WTC11 (cell line): ENCODE data around the gene DPPA5. TPM values are rescaled to one million over a fixed set of nuclear protein-coding genes. Genes with fewer than 3 reads are reported as not detected.

ENCODE experiments used
- ATAC-seq: fragments of 200-7000 bp; cut with Tn5 transposase; 2 replicates; pipeline ENCODE4 v1.10.0; 2021; ENCODE audit warnings: mild to moderate bottlenecking, moderate library complexity
- CTCF ChIA-PET: fragments of 300-600 bp; sonication (Branson Sonifier 250); formaldehyde crosslinking; loops from one replicate; lab custom pipeline; 2021; ENCODE audit warnings: antibody characterized with exemption; lab: Charles Lee
- POLR2A ChIA-PET: fragments of 350-600 bp; sonication (Branson Sonifier 250); formaldehyde crosslinking; loops from one replicate; lab custom pipeline; 2021; ENCODE audit warnings: antibody characterized with exemption; lab: Charles Lee
- DNase-seq: peaks from one replicate; pipeline ENCODE4 v3.0.0; 2021; ENCODE audit warnings: low spot score
- H3K27ac Mint-ChIP-seq: 2 replicates; pipeline ENCODE4 v1.8.0; 2021; ENCODE audit warnings: mixed read lengths
- H3K27me3 Mint-ChIP-seq: 2 replicates; pipeline ENCODE4 v1.8.0; 2021; ENCODE audit warnings: low read depth, mild to moderate bottlenecking, moderate library complexity, mixed read lengths
- H3K36me3 Mint-ChIP-seq: 2 replicates; pipeline ENCODE4 v1.8.0; 2021; ENCODE audit warnings: mixed read lengths
- H3K4me1 Mint-ChIP-seq: 2 replicates; pipeline ENCODE4 v1.8.0; 2022; ENCODE audit warnings: mixed read lengths
- H3K4me3 Mint-ChIP-seq: 2 replicates; pipeline ENCODE4 v1.8.0; 2021; ENCODE audit warnings: mild to moderate bottlenecking, moderate library complexity, mixed read lengths
- H3K9me3 Mint-ChIP-seq: 2 replicates; pipeline ENCODE4 v1.8.0; 2021; ENCODE audit warnings: mixed read lengths
- ATF1 ChIP-seq: sonication (generic); formaldehyde crosslinking; IDR thresholded peaks from 2 replicates; pipeline ENCODE4 v1.8.1; 2023; ENCODE audit warnings: mild to moderate bottlenecking, moderate library complexity, missing genetic modification reagents
- GABPB1 ChIP-seq: sonication (generic); formaldehyde crosslinking; IDR thresholded peaks from 2 replicates; pipeline ENCODE4 v1.8.1; 2023; ENCODE audit warnings: mild to moderate bottlenecking, missing genetic modification reagents
- KAT7 ChIP-seq: sonication (generic); formaldehyde crosslinking; IDR thresholded peaks from 2 replicates; pipeline ENCODE4 v1.8.1; 2023; ENCODE audit warnings: missing genetic modification reagents, mild to moderate bottlenecking, borderline replicate concordance
- MYBL2 ChIP-seq: sonication (generic); formaldehyde crosslinking; IDR thresholded peaks from 2 replicates; pipeline ENCODE4 v1.8.1; 2023; ENCODE audit warnings: mild to moderate bottlenecking, moderate library complexity, missing genetic modification reagents
- NFE2L1 ChIP-seq: sonication (generic); formaldehyde crosslinking; IDR thresholded peaks from 2 replicates; pipeline ENCODE4 v1.8.1; 2023; ENCODE audit warnings: missing genetic modification reagents
- SMAD4 ChIP-seq: sonication (generic); formaldehyde crosslinking; IDR thresholded peaks from 2 replicates; pipeline ENCODE4 v1.8.0; 2022; ENCODE audit warnings: mild to moderate bottlenecking, missing genetic modification reagents
- TCF7 ChIP-seq: sonication (generic); formaldehyde crosslinking; IDR thresholded peaks from 2 replicates; pipeline ENCODE4 v1.8.0; 2022; ENCODE audit warnings: mild to moderate bottlenecking, low read depth, missing genetic modification reagents, moderate library complexity
- ZNF232 ChIP-seq: sonication (generic); formaldehyde crosslinking; IDR thresholded peaks from 2 replicates; pipeline ENCODE4 v1.8.0; 2022; ENCODE audit warnings: mild to moderate bottlenecking, missing genetic modification reagents
- total RNA-seq: library from RNA; stranded (reverse); gene quantifications from 3 replicates; pipeline ENCODE4 v1.2.3, GENCODE V29; 2021
- TF ChIP-seq, protein P1 (sequence below): sonication (generic); formaldehyde crosslinking; conservative IDR thresholded peaks from 2 replicates; pipeline ENCODE4 v1.8.1; 2023; ENCODE audit warnings: mild to moderate bottlenecking, low read depth, missing genetic modification reagents, moderate library complexity
- TF ChIP-seq, protein P2 (sequence below): sonication (generic); formaldehyde crosslinking; IDR thresholded peaks from 2 replicates; pipeline ENCODE4 v1.8.1; 2022; ENCODE audit warnings: low read depth, missing genetic modification reagents, borderline replicate concordance
- TF ChIP-seq, protein P3 (sequence below): sonication (generic); formaldehyde crosslinking; IDR thresholded peaks from 2 replicates; pipeline ENCODE4 v1.8.0; 2022; ENCODE audit warnings: mild to moderate bottlenecking, missing genetic modification reagents
- TF ChIP-seq, protein P4 (sequence below): sonication (generic); formaldehyde crosslinking; IDR thresholded peaks from 2 replicates; pipeline ENCODE4 v1.8.1; 2023; ENCODE audit warnings: mild to moderate bottlenecking, missing genetic modification reagents
- TF ChIP-seq, protein P5 (sequence below): sonication (generic); formaldehyde crosslinking; IDR thresholded peaks from 2 replicates; pipeline ENCODE4 v1.8.0; 2023; ENCODE audit warnings: mild to moderate bottlenecking, missing genetic modification reagents
- TF ChIP-seq, protein P6 (sequence below): sonication (generic); formaldehyde crosslinking; IDR thresholded peaks from 2 replicates; pipeline ENCODE4 v1.8.0; 2022; ENCODE audit warnings: mild to moderate bottlenecking, missing genetic modification reagents
- TF ChIP-seq, protein P7 (sequence below): sonication (generic); formaldehyde crosslinking; IDR thresholded peaks from 2 replicates; pipeline ENCODE4 v1.8.0; 2022; ENCODE audit warnings: mild to moderate bottlenecking, missing genetic modification reagents
- TF ChIP-seq, protein P8 (sequence below): fragments of 250-450 bp; sonication (Bioruptor Pico); IDR thresholded peaks from 2 replicates; pipeline ENCODE4 v1.9.0; 2021; ENCODE audit warnings: mild to moderate bottlenecking
- TF ChIP-seq, protein P9 (sequence below): sonication (generic); formaldehyde crosslinking; IDR thresholded peaks from 2 replicates; pipeline ENCODE4 v1.8.1; 2022; ENCODE audit warnings: mild to moderate bottlenecking, missing genetic modification reagents, moderate library complexity, borderline replicate concordance

The DPPA5 gene
- total RNA-seq, 1 experiment from 2014 or later: 6.7 TPM

DNA sequence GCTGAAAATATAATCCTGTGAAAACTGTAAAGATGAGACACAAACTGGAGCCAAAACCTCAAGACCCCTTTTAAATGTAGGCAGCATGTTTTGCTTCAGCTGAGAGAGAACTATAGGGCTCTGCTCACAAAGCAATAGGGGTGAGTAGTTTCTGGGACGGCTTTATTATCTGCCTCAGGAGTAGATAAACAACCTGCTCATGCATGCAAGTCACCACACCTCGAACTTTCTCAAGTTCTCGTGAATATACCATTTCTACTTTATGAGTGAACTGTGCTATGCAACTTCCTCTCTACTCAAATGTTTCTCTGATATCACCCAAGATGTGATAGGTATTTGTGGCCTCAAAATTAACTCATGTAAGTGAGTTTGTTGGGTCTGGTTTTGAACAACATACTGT lies 23.1 kb upstream of the DPPA5 start:
- Mint-ChIP-seq H3K4me1 (no peaks in the 10 kb centered on the region), H3K27ac (no peak overlapping the region), H3K36me3 (no peaks in the 10 kb centered on the region), H3K9me3 (peaks cover 6% of the 10 kb centered on the region; the same call in 1 of the 2 replicates), H3K4me3 (no peak overlapping the region), H3K27me3 (no peaks in the 10 kb centered on the region)
- POLR2A ChIA-PET: interaction anchor here (0.9 kb wide), 1 partner anchor 11 kb away, joined by 3 read pairs; no protein-coding TSS in a partner anchor
- DNase-seq (no peak), ATAC-seq (no peak)
- TF ChIP-seq, protein P1, sequence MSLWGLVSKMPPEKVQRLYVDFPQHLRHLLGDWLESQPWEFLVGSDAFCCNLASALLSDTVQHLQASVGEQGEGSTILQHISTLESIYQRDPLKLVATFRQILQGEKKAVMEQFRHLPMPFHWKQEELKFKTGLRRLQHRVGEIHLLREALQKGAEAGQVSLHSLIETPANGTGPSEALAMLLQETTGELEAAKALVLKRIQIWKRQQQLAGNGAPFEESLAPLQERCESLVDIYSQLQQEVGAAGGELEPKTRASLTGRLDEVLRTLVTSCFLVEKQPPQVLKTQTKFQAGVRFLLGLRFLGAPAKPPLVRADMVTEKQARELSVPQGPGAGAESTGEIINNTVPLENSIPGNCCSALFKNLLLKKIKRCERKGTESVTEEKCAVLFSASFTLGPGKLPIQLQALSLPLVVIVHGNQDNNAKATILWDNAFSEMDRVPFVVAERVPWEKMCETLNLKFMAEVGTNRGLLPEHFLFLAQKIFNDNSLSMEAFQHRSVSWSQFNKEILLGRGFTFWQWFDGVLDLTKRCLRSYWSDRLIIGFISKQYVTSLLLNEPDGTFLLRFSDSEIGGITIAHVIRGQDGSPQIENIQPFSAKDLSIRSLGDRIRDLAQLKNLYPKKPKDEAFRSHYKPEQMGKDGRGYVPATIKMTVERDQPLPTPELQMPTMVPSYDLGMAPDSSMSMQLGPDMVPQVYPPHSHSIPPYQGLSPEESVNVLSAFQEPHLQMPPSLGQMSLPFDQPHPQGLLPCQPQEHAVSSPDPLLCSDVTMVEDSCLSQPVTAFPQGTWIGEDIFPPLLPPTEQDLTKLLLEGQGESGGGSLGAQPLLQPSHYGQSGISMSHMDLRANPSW (CRISPR knock-in tag): no peak
- TF ChIP-seq, protein P2, sequence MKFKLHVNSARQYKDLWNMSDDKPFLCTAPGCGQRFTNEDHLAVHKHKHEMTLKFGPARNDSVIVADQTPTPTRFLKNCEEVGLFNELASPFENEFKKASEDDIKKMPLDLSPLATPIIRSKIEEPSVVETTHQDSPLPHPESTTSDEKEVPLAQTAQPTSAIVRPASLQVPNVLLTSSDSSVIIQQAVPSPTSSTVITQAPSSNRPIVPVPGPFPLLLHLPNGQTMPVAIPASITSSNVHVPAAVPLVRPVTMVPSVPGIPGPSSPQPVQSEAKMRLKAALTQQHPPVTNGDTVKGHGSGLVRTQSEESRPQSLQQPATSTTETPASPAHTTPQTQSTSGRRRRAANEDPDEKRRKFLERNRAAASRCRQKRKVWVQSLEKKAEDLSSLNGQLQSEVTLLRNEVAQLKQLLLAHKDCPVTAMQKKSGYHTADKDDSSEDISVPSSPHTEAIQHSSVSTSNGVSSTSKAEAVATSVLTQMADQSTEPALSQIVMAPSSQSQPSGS (CRISPR knock-in tag): no peak
- TF ChIP-seq, protein P3, sequence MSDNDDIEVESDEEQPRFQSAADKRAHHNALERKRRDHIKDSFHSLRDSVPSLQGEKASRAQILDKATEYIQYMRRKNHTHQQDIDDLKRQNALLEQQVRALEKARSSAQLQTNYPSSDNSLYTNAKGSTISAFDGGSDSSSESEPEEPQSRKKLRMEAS: no peak
- no peak for TF ChIP-seq MYBL2 (CRISPR knock-in tag)
- no peak for TF ChIP-seq TCF7
- TF ChIP-seq, protein P4, sequence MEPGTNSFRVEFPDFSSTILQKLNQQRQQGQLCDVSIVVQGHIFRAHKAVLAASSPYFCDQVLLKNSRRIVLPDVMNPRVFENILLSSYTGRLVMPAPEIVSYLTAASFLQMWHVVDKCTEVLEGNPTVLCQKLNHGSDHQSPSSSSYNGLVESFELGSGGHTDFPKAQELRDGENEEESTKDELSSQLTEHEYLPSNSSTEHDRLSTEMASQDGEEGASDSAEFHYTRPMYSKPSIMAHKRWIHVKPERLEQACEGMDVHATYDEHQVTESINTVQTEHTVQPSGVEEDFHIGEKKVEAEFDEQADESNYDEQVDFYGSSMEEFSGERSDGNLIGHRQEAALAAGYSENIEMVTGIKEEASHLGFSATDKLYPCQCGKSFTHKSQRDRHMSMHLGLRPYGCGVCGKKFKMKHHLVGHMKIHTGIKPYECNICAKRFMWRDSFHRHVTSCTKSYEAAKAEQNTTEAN (CRISPR knock-in tag): no peak
- TF ChIP-seq ATF1: no peak
- TF ChIP-seq, protein P5, sequence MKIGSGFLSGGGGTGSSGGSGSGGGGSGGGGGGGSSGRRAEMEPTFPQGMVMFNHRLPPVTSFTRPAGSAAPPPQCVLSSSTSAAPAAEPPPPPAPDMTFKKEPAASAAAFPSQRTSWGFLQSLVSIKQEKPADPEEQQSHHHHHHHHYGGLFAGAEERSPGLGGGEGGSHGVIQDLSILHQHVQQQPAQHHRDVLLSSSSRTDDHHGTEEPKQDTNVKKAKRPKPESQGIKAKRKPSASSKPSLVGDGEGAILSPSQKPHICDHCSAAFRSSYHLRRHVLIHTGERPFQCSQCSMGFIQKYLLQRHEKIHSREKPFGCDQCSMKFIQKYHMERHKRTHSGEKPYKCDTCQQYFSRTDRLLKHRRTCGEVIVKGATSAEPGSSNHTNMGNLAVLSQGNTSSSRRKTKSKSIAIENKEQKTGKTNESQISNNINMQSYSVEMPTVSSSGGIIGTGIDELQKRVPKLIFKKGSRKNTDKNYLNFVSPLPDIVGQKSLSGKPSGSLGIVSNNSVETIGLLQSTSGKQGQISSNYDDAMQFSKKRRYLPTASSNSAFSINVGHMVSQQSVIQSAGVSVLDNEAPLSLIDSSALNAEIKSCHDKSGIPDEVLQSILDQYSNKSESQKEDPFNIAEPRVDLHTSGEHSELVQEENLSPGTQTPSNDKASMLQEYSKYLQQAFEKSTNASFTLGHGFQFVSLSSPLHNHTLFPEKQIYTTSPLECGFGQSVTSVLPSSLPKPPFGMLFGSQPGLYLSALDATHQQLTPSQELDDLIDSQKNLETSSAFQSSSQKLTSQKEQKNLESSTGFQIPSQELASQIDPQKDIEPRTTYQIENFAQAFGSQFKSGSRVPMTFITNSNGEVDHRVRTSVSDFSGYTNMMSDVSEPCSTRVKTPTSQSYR (CRISPR knock-in tag): no peak
- no peak for TF ChIP-seq NFE2L1 (CRISPR knock-in tag)
- no peak for TF ChIP-seq KAT7 (CRISPR knock-in tag)
- TF ChIP-seq, protein P6, sequence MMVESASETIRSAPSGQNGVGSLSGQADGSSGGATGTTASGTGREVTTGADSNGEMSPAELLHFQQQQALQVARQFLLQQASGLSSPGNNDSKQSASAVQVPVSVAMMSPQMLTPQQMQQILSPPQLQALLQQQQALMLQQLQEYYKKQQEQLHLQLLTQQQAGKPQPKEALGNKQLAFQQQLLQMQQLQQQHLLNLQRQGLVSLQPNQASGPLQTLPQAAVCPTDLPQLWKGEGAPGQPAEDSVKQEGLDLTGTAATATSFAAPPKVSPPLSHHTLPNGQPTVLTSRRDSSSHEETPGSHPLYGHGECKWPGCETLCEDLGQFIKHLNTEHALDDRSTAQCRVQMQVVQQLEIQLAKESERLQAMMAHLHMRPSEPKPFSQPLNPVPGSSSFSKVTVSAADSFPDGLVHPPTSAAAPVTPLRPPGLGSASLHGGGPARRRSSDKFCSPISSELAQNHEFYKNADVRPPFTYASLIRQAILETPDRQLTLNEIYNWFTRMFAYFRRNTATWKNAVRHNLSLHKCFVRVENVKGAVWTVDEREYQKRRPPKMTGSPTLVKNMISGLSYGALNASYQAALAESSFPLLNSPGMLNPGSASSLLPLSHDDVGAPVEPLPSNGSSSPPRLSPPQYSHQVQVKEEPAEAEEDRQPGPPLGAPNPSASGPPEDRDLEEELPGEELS: no peak
- TF ChIP-seq, protein P7, sequence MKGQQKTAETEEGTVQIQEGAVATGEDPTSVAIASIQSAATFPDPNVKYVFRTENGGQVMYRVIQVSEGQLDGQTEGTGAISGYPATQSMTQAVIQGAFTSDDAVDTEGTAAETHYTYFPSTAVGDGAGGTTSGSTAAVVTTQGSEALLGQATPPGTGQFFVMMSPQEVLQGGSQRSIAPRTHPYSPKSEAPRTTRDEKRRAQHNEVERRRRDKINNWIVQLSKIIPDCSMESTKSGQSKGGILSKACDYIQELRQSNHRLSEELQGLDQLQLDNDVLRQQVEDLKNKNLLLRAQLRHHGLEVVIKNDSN (CRISPR knock-in tag): no peak
- no peak for TF ChIP-seq SMAD4 (CRISPR knock-in tag)
- TF ChIP-seq, protein P8, sequence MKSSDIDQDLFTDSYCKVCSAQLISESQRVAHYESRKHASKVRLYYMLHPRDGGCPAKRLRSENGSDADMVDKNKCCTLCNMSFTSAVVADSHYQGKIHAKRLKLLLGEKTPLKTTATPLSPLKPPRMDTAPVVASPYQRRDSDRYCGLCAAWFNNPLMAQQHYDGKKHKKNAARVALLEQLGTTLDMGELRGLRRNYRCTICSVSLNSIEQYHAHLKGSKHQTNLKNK (CRISPR knock-in tag): no peak
- TF ChIP-seq GABPB1 (CRISPR knock-in tag): no peak
- TF ChIP-seq, protein P9, sequence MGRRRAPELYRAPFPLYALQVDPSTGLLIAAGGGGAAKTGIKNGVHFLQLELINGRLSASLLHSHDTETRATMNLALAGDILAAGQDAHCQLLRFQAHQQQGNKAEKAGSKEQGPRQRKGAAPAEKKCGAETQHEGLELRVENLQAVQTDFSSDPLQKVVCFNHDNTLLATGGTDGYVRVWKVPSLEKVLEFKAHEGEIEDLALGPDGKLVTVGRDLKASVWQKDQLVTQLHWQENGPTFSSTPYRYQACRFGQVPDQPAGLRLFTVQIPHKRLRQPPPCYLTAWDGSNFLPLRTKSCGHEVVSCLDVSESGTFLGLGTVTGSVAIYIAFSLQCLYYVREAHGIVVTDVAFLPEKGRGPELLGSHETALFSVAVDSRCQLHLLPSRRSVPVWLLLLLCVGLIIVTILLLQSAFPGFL (CRISPR knock-in tag): no peak
- no peak for TF ChIP-seq ZNF232 (CRISPR knock-in tag)
- CTCF ChIA-PET: interaction anchor here (1.5 to 2.0 kb wide), 2 partner anchors 12 to 16 kb away, joined by 5 to 8 read pairs; no protein-coding TSS in a partner anchor
